HCT116 (cell line): Measurements from ENCODE around the gene ALOX12B. TPM values are rescaled to one million over a fixed set of nuclear protein-coding genes. Genes with fewer than 3 reads are reported as not detected.
A peak's percentile ranks its signal among the peaks of the same experiment; 100 is the strongest.

ENCODE experiments used
- ATAC-seq: fragments of 200-7000 bp; cut with Tn5 transposase; 2 replicates; pipeline ENCODE4 v1.9.1; 2020; ENCODE audit warnings: mild to moderate bottlenecking, moderate library complexity
- BruUV-seq: library from RNA; stranded (reverse); fragments of 400-500 nt; replicated peaks from 2 replicates; lab custom pipeline; 2021; lab: Mats Ljungman, UMichigan
- CTCF ChIA-PET: fragments of 300-600 bp; sonication (Branson Sonifier 250); formaldehyde crosslinking; loops from one replicate; lab custom pipeline; 2021; ENCODE audit warnings: antibody characterized with exemption; lab: Charles Lee
- POLR2A ChIA-PET: fragments of 300-600, 350-600 bp; sonication (Branson Sonifier 250); formaldehyde crosslinking; loops from one replicate; lab custom pipeline; 2021; ENCODE audit warnings: antibody characterized with exemption; lab: Charles Lee
- RAD21 ChIA-PET, 2 experiments: fragments of 300-600 bp; sonication (Branson Sonifier 250); formaldehyde crosslinking; loops; one replicate each; lab custom pipeline; 2023; ENCODE audit warnings: low total read pairs in 2 of 2; ENCODE audit not compliant: uncharacterized antibody in 2 of 2, unreplicated experiment in 2 of 2, low non-redundant PET in 1 of 2; lab: Charles Lee
- DNase-seq: peaks from one replicate; pipeline ENCODE4 v3.0.0-alpha.2; 2010; ENCODE audit warnings: low read depth, low spot score
- H2AFZ ChIP-seq: fragments of 200-600 bp; shearing (Covaris generic), sonication (generic); 2 replicates; pipeline ENCODE4 v1.6.1; 2017; ENCODE audit warnings: low read depth, mixed run types, mixed read lengths, antibody characterized with exemption, low read length; ENCODE audit not compliant: poor library complexity, severe bottlenecking
- H3K27ac ChIP-seq: 2 replicates; pipeline ENCODE4 v1.5.1; 2012; ENCODE audit warnings: low read depth, low read length
- H3K27me3 ChIP-seq: fragments of 200-600 bp; sonication (generic); 2 replicates; pipeline ENCODE4 v1.6.1; 2016; ENCODE audit warnings: mixed run types, low read length, mixed read lengths; ENCODE audit not compliant: insufficient read depth
- H3K36me3 ChIP-seq, 2 experiments: fragments of 200-500 bp in 1 of 2; fragments of 200-600 bp in 1 of 2; sonication (Bioruptor generic) in 1 of 2; sonication (generic) in 1 of 2; 2 replicates each; pipeline versions ENCODE4 v1.5.1 to v1.6.1; 2014 to 2016; ENCODE audit warnings: low read length in 2 of 2, inconsistent platforms in 1 of 2, mixed read lengths in 1 of 2, mixed run types in 1 of 2; ENCODE audit not compliant: insufficient read depth in 2 of 2, control insufficient read depth in 1 of 2
- H3K4me1 ChIP-seq, 2 experiments: fragments of 200-600 bp in 1 of 2; sonication (generic) in 1 of 2; 2 replicates each; pipeline versions ENCODE4 v1.5.1 to v1.6.1; 2012 to 2017; ENCODE audit warnings: low read length in 2 of 2, inconsistent platforms in 1 of 2, mild to moderate bottlenecking in 1 of 2, mixed read lengths in 1 of 2, mixed run types in 1 of 2, moderate library complexity in 1 of 2; ENCODE audit not compliant: insufficient read depth in 2 of 2, control insufficient read depth in 1 of 2
- H3K4me2 ChIP-seq: fragments of 200-600 bp; sonication (generic); 2 replicates; pipeline ENCODE4 v1.6.1; 2017; ENCODE audit warnings: mixed run types, low read length, mixed read lengths
- H3K4me3 ChIP-seq, 2 experiments: fragments of 200-600 bp in 1 of 2; sonication (generic) in 1 of 2; replicated peaks in 1 of 2; 2 replicates each; pipeline ENCODE4 v1.5.1; 2011 to 2016; ENCODE audit warnings: low read length in 2 of 2, control low read depth in 1 of 2, low read depth in 1 of 2, mild to moderate bottlenecking in 1 of 2, mixed read lengths in 1 of 2, mixed run types in 1 of 2
- H3K79me2 ChIP-seq: fragments of 200-600 bp; sonication (generic); 2 replicates; pipeline ENCODE4 v1.6.1; 2017; ENCODE audit warnings: mild to moderate bottlenecking, mixed run types, low read length, moderate library complexity, mixed read lengths; ENCODE audit not compliant: insufficient read depth
- H3K9ac ChIP-seq: fragments of 200-600 bp; sonication (generic); 2 replicates; pipeline ENCODE4 v1.6.1; 2016; ENCODE audit warnings: low read length, mixed read lengths
- H3K9me2 ChIP-seq: fragments of 200-600 bp; sonication (generic), shearing (Covaris generic); 2 replicates; pipeline ENCODE4 v1.6.1; 2017; ENCODE audit warnings: mixed run types, mild to moderate bottlenecking, moderate library complexity; ENCODE audit not compliant: insufficient read depth
- H3K9me3 ChIP-seq, 2 experiments: fragments of 200-500 bp in 1 of 2; fragments of 200-600 bp in 1 of 2; sonication (Bioruptor generic) in 1 of 2; sonication (generic) in 1 of 2; 2 replicates each; pipeline ENCODE4 v1.6.1; 2014 to 2017; ENCODE audit warnings: low read length in 2 of 2, mixed read lengths in 2 of 2, inconsistent platforms in 1 of 2, low read depth in 1 of 2, mild to moderate bottlenecking in 1 of 2, mixed run types in 1 of 2, moderate library complexity in 1 of 2; ENCODE audit not compliant: control insufficient read depth in 1 of 2, insufficient read depth in 1 of 2
- H4K20me1 ChIP-seq: fragments of 200-600 bp; sonication (generic), shearing (Covaris generic); 2 replicates; pipeline ENCODE4 v1.6.1; 2017; ENCODE audit warnings: mixed run types, mild to moderate bottlenecking, moderate library complexity; ENCODE audit not compliant: insufficient read depth
- ELF1 ChIP-seq: IDR thresholded peaks from 2 replicates; pipeline ENCODE4 v1.6.1; 2012; ENCODE audit warnings: low read depth, borderline replicate concordance
- EZH2phosphoT487 ChIP-seq: fragments of 200-600 bp; IDR thresholded peaks from 2 replicates; pipeline ENCODE4 v1.6.1; 2018; ENCODE audit warnings: antibody characterized with exemption, borderline replicate concordance
- FOSL1 ChIP-seq: IDR thresholded peaks from 2 replicates; pipeline ENCODE4 v1.6.1; 2012; ENCODE audit warnings: low read depth
- JUND ChIP-seq: IDR thresholded peaks from 2 replicates; pipeline ENCODE4 v1.6.1; 2012
- POLR2AphosphoS5 ChIP-seq: IDR thresholded peaks from 2 replicates; pipeline ENCODE4 v1.6.1; 2011; ENCODE audit warnings: mild to moderate bottlenecking, low read depth, low read length, moderate library complexity
- SIN3A ChIP-seq: IDR thresholded peaks from 2 replicates; pipeline ENCODE4 v1.6.1; 2012; ENCODE audit warnings: low read depth
- intact Hi-C: fragments of 100-400 bp; cut with micrococcal nuclease; formaldehyde crosslinking; loops from 2 replicates; pipeline ENCODE4 v1.10.0; 2022
- total RNA-seq: library from RNA; stranded (reverse); gene quantifications from one replicate; pipeline ENCODE4 v1.2.1, GENCODE V29; 2021; ENCODE audit not compliant: unreplicated experiment
- TF ChIP-seq, protein P1 (sequence below): IDR thresholded peaks from 2 replicates; pipeline ENCODE4 v1.6.1; 2012
- TF ChIP-seq, protein P2 (sequence below): IDR thresholded peaks from 2 replicates; pipeline ENCODE4 v1.6.1; 2012; ENCODE audit warnings: low read depth

The ALOX12B gene
- total RNA-seq, 1 experiment from 2014 or later = 3.8 TPM

- peaks cover 0 to 20% of the 10 kb centered on the region in 2 experiments; a peak in 3 of 4 replicates for H3K4me1 ChIP-seq
- no peaks in the 10 kb centered on the region for H3K36me3 ChIP-seq
- no peaks in the 10 kb centered on the region for H3K9me2 ChIP-seq
- peak overlapping the region; percentile 79 for H2AFZ ChIP-seq
- no peaks in the 10 kb centered on the region for H3K79me2 ChIP-seq
- H3K9me3 ChIP-seq = no peaks in the 10 kb centered on the region
- H3K27ac ChIP-seq = no peak overlapping the region
- ChIA-PET POLR2A (interaction anchor here (0.6 kb wide), 1 partner anchor 201 kb away, joined by 3 read pairs; no protein-coding TSS in a partner anchor), RAD21 (interaction anchor here (0.6 to 1.4 kb wide), 3 partner anchors 8 to 144 kb away, joined by 3 to 5 read pairs (median 3); no protein-coding TSS in a partner anchor), CTCF (interaction anchor here (0.6 to 5.7 kb wide), 23 partner anchors 12 to 1011 kb away, joined by 3 to 35 read pairs (median 4); partner anchors contain the start of genes ALOXE3, NAA38, TP53 and WRAP53)
- H4K20me1 ChIP-seq = no peaks in the 10 kb centered on the region
- intact Hi-C loops = loop anchor here (1.0 to 5.0 kb wide), 4 partner anchors 144 to 425 kb away; partner anchors contain the start of gene SHBG
- BruUV-seq = no TSS peak
- H3K4me3 ChIP-seq = no peak overlapping the region
- H3K4me2 ChIP-seq = peak overlapping the region; percentile 49
- H3K9ac ChIP-seq = peak overlapping the region; percentile 38
- no peaks in the 10 kb centered on the region for H3K27me3 ChIP-seq
- TF ChIP-seq POLR2AphosphoS5 (no peak), ELF1 (no peak), EZH2phosphoT487 (no peak), JUND (no peak), FOSL1 (no peak), SIN3A (no peak)
- TF ChIP-seq, protein P1, sequence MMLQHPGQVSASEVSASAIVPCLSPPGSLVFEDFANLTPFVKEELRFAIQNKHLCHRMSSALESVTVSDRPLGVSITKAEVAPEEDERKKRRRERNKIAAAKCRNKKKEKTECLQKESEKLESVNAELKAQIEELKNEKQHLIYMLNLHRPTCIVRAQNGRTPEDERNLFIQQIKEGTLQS = no peak
- TF ChIP-seq, protein P2, sequence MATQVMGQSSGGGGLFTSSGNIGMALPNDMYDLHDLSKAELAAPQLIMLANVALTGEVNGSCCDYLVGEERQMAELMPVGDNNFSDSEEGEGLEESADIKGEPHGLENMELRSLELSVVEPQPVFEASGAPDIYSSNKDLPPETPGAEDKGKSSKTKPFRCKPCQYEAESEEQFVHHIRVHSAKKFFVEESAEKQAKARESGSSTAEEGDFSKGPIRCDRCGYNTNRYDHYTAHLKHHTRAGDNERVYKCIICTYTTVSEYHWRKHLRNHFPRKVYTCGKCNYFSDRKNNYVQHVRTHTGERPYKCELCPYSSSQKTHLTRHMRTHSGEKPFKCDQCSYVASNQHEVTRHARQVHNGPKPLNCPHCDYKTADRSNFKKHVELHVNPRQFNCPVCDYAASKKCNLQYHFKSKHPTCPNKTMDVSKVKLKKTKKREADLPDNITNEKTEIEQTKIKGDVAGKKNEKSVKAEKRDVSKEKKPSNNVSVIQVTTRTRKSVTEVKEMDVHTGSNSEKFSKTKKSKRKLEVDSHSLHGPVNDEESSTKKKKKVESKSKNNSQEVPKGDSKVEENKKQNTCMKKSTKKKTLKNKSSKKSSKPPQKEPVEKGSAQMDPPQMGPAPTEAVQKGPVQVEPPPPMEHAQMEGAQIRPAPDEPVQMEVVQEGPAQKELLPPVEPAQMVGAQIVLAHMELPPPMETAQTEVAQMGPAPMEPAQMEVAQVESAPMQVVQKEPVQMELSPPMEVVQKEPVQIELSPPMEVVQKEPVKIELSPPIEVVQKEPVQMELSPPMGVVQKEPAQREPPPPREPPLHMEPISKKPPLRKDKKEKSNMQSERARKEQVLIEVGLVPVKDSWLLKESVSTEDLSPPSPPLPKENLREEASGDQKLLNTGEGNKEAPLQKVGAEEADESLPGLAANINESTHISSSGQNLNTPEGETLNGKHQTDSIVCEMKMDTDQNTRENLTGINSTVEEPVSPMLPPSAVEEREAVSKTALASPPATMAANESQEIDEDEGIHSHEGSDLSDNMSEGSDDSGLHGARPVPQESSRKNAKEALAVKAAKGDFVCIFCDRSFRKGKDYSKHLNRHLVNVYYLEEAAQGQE = no peak
- ATAC-seq (peak; percentile 38; the same call in 1 of the 2 replicates), DNase-seq (no peak)
Measured at GRCh38 chr17:8056976-8057625, 30.4 kb downstream of the ALOX12B start.
